HepG2 (cell line): ENCODE measurements around the gene DPEP3. TPM values are rescaled to one million over a fixed set of nuclear protein-coding genes. Genes with fewer than 3 reads are reported as not detected.

ENCODE experiments used
- DR1 ChIP-seq: sonication (generic); formaldehyde crosslinking; IDR thresholded peaks from 2 replicates; pipeline ENCODE4 v1.8.0; 2021; ENCODE audit warnings: mild to moderate bottlenecking, missing genetic modification reagents, inconsistent platforms
- FOXA1 ChIP-seq, 2 experiments: fragments of 450-650 bp in 1 of 2; sonication (generic) in 1 of 2; formaldehyde crosslinking in 1 of 2; IDR thresholded peaks; 2 replicates each; pipeline versions ENCODE4 v1.4.0 to v1.6.1; 2016 to 2020; ENCODE audit warnings: missing genetic modification reagents in 1 of 2
- IKZF1 ChIP-seq: fragments of 450-650 bp; IDR thresholded peaks from 2 replicates; pipeline ENCODE4 v1.7.1; 2016
- KLF16 ChIP-seq, 2 experiments: sonication (generic) in 1 of 2; formaldehyde crosslinking in 1 of 2; IDR thresholded peaks; 2 replicates each; pipeline versions ENCODE4 v1.6.1 to v1.8.0; 2016 to 2023; ENCODE audit warnings: missing genetic modification reagents in 2 of 2, missing compliant biosample characterization in 1 of 2
- MIXL1 ChIP-seq: IDR thresholded peaks from 2 replicates; pipeline ENCODE4 v1.6.1; 2016
- PAWR ChIP-seq: sonication (generic); formaldehyde crosslinking; IDR thresholded peaks from 2 replicates; pipeline ENCODE4 v1.4.0; 2020; ENCODE audit warnings: missing genetic modification reagents, mild to moderate bottlenecking, borderline replicate concordance
- REL ChIP-seq: sonication (generic); formaldehyde crosslinking; conservative IDR thresholded peaks from 2 replicates; pipeline ENCODE4 v1.8.0; 2022; ENCODE audit warnings: mild to moderate bottlenecking, missing genetic modification reagents, moderate library complexity
- SP4 ChIP-seq: sonication (generic); formaldehyde crosslinking; IDR thresholded peaks from 2 replicates; pipeline ENCODE4 v1.8.1; 2023; ENCODE audit warnings: mild to moderate bottlenecking, missing genetic modification reagents
- ZBTB7A ChIP-seq: sonication (generic); formaldehyde crosslinking; IDR thresholded peaks from 2 replicates; pipeline ENCODE4 v1.8.0; 2022; ENCODE audit warnings: mild to moderate bottlenecking, missing genetic modification reagents
- ZFY ChIP-seq: sonication (generic); formaldehyde crosslinking; IDR thresholded peaks from 2 replicates; pipeline ENCODE4 v1.4.0; 2020; ENCODE audit warnings: missing genetic modification reagents
- polyA plus RNA-seq, 8 experiments: library from polyadenylated mRNA; depleted of rRNA in 3 of 8; stranded (reverse) in 7 of 8; unstranded in 1 of 8; fragments of >200 nt; fragmentation: Illumina TruSeq in 4 of 8; extraction: Trizol in 4 of 8; gene quantifications; 2 replicates each; pipeline versions ENCODE4 v1.2.1 to v1.2.3, GENCODE V29; 2011 to 2016; ENCODE audit warnings: low read depth in 4 of 8, missing spikeins in 1 of 8, mixed read lengths in 1 of 8; ENCODE audit not compliant: insufficient read depth in 1 of 8
- total RNA-seq, 5 experiments: library from RNA; depleted of rRNA; stranded (reverse); fragments of >200 nt; fragmentation: Illumina TruSeq; extraction: Trizol; gene quantifications; 2 replicates each; pipeline ENCODE4 v1.2.3, GENCODE V29; 2016; ENCODE audit warnings: low read depth in 1 of 5
- TF ChIP-seq, protein P1 (sequence below): sonication (generic); formaldehyde crosslinking; IDR thresholded peaks from 2 replicates; pipeline ENCODE4 v1.5.1; 2020; ENCODE audit warnings: mild to moderate bottlenecking, missing genetic modification reagents, borderline replicate concordance
- TF ChIP-seq, protein P2 (sequence below): sonication (generic); formaldehyde crosslinking; IDR thresholded peaks from 2 replicates; pipeline ENCODE4 v1.4.0; 2020; ENCODE audit warnings: low read depth, missing genetic modification reagents
- TF ChIP-seq, protein P3 (sequence below): sonication (generic); formaldehyde crosslinking; conservative IDR thresholded peaks from 2 replicates; pipeline ENCODE4 v1.8.0; 2022; ENCODE audit warnings: mild to moderate bottlenecking, moderate library complexity, missing genetic modification reagents

DPEP3 gene
- total and polyA plus RNA-seq, 2 of the 13 experiments (the other 11 are each of a cell fraction or from before 2014, with no cell fraction given) = not detected

DNA sequence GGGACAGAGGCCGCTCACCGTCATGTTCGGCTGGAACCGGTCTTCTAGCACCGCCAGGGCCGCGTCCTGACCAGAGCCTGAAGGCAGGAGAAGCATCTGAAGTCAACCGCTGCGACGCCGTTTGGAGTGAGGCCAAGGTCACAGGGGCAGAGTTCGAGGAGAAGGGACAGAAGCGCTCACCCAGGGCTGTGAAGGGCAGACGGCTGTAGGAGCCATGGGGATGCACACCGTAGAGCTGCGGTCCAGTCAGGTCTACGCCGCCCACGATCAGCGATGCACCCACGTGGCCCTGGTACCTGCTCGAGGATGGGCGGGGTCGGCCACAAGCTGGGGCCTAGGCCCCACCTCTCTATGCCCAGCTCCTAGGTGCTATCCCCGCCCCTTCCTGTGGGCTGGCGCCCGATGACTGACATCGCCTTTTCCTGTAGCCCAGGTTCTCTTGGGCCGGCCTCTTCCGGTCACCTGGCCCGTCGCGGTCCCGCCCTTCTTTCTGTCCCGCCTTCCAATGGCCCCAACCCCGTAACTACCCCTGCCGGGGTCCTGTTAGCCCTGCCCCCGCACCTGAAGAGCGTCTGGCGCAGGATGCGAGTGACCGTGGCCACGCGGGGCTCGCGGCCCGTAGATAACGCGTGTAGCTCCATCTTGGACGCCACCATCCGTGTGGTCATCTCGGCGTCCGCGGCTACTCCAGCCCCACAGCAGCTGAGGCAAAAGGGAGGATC is 44.7 kb downstream of the DPEP3 start (continued):
- peak; percentile 23; the same call in 1 of the 2 replicates for TF ChIP-seq REL (CRISPR knock-in tag)
- TF ChIP-seq KLF16 (CRISPR knock-in tag; IDR thresholded peaks at IDR 0.05) = peak in 1 of 2 experiments; percentile 91; a peak in 3 of 4 replicates
- TF ChIP-seq, protein P1, sequence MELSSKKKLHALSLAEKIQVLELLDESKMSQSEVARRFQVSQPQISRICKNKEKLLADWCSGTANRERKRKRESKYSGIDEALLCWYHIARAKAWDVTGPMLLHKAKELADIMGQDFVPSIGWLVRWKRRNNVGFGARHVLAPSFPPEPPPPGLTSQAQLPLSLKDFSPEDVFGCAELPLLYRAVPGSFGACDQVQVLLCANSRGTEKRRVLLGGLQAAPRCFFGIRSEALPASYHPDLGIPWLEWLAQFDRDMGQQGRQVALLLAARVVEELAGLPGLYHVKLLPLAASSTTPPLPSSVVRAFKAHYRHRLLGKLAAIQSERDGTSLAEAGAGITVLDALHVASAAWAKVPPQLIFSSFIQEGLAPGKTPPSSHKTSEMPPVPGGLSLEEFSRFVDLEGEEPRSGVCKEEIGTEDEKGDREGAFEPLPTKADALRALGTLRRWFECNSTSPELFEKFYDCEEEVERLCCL (CRISPR knock-in tag) = peak; percentile 57; the same call in 1 of the 2 replicates
- 0 out of 2 replicates have a peak, but pooled peaks have one; percentile 10 for TF ChIP-seq PAWR (CRISPR knock-in tag)
- peak; percentile 87; the same call in 1 of the 2 replicates for TF ChIP-seq SP4
- TF ChIP-seq ZBTB7A (CRISPR knock-in tag) = 0 out of 2 replicates have a peak, but pooled peaks have one; percentile 64
- TF ChIP-seq ZFY (CRISPR knock-in tag) = peak; percentile 81
- TF ChIP-seq, protein P2, sequence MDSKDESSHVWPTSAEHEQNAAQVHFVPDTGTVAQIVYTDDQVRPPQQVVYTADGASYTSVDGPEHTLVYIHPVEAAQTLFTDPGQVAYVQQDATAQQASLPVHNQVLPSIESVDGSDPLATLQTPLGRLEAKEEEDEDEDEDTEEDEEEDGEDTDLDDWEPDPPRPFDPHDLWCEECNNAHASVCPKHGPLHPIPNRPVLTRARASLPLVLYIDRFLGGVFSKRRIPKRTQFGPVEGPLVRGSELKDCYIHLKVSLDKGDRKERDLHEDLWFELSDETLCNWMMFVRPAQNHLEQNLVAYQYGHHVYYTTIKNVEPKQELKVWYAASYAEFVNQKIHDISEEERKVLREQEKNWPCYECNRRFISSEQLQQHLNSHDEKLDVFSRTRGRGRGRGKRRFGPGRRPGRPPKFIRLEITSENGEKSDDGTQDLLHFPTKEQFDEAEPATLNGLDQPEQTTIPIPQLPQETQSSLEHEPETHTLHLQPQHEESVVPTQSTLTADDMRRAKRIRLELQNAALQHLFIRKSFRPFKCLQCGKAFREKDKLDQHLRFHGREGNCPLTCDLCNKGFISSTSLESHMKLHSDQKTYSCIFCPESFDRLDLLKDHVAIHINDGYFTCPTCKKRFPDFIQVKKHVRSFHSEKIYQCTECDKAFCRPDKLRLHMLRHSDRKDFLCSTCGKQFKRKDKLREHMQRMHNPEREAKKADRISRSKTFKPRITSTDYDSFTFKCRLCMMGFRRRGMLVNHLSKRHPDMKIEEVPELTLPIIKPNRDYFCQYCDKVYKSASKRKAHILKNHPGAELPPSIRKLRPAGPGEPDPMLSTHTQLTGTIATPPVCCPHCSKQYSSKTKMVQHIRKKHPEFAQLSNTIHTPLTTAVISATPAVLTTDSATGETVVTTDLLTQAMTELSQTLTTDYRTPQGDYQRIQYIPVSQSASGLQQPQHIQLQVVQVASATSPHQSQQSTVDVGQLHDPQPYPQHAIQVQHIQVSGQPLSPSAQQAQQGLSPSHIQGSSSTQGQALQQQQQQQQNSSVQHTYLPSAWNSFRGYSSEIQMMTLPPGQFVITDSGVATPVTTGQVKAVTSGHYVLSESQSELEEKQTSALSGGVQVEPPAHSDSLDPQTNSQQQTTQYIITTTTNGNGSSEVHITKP = no peak
- no peak for TF ChIP-seq FOXA1 (IDR thresholded peaks at IDR 0.05)
- peak; percentile 7; the same call in 1 of the 2 replicates for TF ChIP-seq FOXA1 (CRISPR knock-in tag; IDR thresholded peaks at IDR 0.05)
- TF ChIP-seq DR1 (CRISPR knock-in tag) = peak; percentile 92
- no peak for TF ChIP-seq IKZF1
- TF ChIP-seq, protein P3, sequence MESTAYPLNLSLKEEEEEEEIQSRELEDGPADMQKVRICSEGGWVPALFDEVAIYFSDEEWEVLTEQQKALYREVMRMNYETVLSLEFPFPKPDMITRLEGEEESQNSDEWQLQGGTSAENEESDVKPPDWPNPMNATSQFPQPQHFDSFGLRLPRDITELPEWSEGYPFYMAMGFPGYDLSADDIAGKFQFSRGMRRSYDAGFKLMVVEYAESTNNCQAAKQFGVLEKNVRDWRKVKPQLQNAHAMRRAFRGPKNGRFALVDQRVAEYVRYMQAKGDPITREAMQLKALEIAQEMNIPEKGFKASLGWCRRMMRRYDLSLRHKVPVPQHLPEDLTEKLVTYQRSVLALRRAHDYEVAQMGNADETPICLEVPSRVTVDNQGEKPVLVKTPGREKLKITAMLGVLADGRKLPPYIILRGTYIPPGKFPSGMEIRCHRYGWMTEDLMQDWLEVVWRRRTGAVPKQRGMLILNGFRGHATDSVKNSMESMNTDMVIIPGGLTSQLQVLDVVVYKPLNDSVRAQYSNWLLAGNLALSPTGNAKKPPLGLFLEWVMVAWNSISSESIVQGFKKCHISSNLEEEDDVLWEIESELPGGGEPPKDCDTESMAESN = peak; percentile 93
- TF ChIP-seq MIXL1 (CRISPR knock-in tag) = no peak
